ENCODE results near the gene HPSE2. TPM values are rescaled to one million over a fixed set of nuclear protein-coding genes. Genes with fewer than 3 reads are reported as not detected.

Gene HPSE2
- total and polyA plus RNA-seq, 2 of the 8 experiments (the other 6 are each of a cell fraction or from before 2014, with no cell fraction given) = 0.41 to 0.58 TPM

DNA sequence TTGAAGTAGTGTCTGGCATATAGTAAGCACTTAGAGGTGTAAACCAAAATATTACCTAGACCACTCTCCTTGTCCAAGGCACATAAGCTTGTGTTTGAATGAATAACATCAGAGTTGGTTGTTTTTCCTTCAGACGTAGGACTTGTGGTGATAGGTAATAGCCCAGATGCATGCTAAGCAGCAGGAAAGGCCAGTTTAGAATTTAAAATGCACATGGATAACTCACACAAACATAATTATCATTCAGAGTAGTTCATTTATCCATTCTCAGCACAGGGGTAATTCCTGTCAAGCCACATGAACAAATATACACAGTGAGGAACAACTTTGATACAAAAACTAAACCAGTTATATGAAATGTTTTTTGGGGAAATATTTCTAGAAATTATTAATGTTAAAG lies 607.9 kb downstream of the HPSE2 start:
- Histone ChIP-seq H3K56ac (replicated peaks; ENCODE audit: insufficient read length, low read depth, low read length) (no peak overlapping the region), H4K91ac (replicated peaks; ENCODE audit: insufficient read length, low read length) (no peak overlapping the region), H3K4ac (replicated peaks; ENCODE audit: insufficient read length, low read depth, low read length) (no peak overlapping the region), H2BK12ac (ENCODE audit: low read depth, low read length) (no peak overlapping the region), H3K79me2 (ENCODE audit: control insufficient read depth in 1 of 2, insufficient read depth in 2 of 2, low read length in 2 of 2) (no peaks in the 10 kb centered on the region), H2BK20ac (ENCODE audit: low read length) (no peak overlapping the region), H4K8ac (ENCODE audit: extremely low read depth, insufficient read depth, low read length) (no peak overlapping the region), H3K4me1 (replicated peaks in 1 of 4; ENCODE audit: control insufficient read depth in 3 of 4, insufficient read depth in 4 of 4, low read length in 3 of 4) (no peaks in the 10 kb centered on the region), H3K27ac (ENCODE audit: low read depth, low read length) (no peak overlapping the region), H2BK5ac (ENCODE audit: low read depth, low read length) (no peak overlapping the region), H3K9me3 (ENCODE audit: insufficient read depth in 2 of 2, low read depth in 1 of 2, low read length in 1 of 2) (no peaks in the 10 kb centered on the region), H3K4me2 (ENCODE audit: insufficient read depth in 1 of 2, low read depth in 2 of 2, low read length in 2 of 2) (no peak overlapping the region), H2AK5ac (ENCODE audit: low read depth, low read length) (no peak overlapping the region), H3K36me3 (ENCODE audit: control insufficient read depth in 2 of 4, insufficient read depth in 4 of 4, low read length in 3 of 4) (no peaks in the 10 kb centered on the region), H4K20me1 (replicated peaks in 1 of 2; ENCODE audit: control insufficient read depth in 1 of 2, insufficient read depth in 2 of 2, low read length in 2 of 2) (no peaks in the 10 kb centered on the region), H3K18ac (ENCODE audit: extremely low read depth, low read length) (no peak overlapping the region), H3K23ac (ENCODE audit: insufficient read length) (no peak overlapping the region), H3K27me3 (replicated peaks in 1 of 4; ENCODE audit: control insufficient read depth in 3 of 4, extremely low read depth in 1 of 4, insufficient read depth in 3 of 4, low read length in 3 of 4) (no peaks in the 10 kb centered on the region), H3K23me2 (ENCODE audit: low read depth, low read length) (no peaks in the 10 kb centered on the region), H3K4me3 (ENCODE audit: extremely low read depth in 1 of 4, insufficient read depth in 2 of 4, low read depth in 3 of 4, low read length in 4 of 4) (no peak overlapping the region), H2BK120ac (replicated peaks; ENCODE audit: low read depth, low read length) (no peak overlapping the region), H2BK15ac (ENCODE audit: low read length) (no peak overlapping the region), H3K79me1 (ENCODE audit: low read depth, low read length) (no peaks in the 10 kb centered on the region), H3K9ac (replicated peaks in 1 of 4; ENCODE audit: extremely low read depth in 1 of 4, low read depth in 3 of 4, low read length in 3 of 4) (no peak overlapping the region), H2AFZ (ENCODE audit: low read length) (no peak overlapping the region), H3K14ac (ENCODE audit: insufficient read length) (no peak overlapping the region), H4K5ac (ENCODE audit: insufficient read length, low read depth, low read length) (no peak overlapping the region)
- 88% methylated on average over 1 of the region's 1 CpG; no CpG with 5 or more reads in 1 of the 2 experiments for WGBS, 2 experiments (ENCODE audit: extremely low coverage in 1 of 2, insufficient coverage in 1 of 2, insufficient read length in 1 of 2, insufficient replicate concordance in 2 of 2, low coverage in 1 of 2, low lambda C conversion rate in 2 of 2, missing lambda C conversion rate in 1 of 2)
- TF ChIP-seq, protein P1, sequence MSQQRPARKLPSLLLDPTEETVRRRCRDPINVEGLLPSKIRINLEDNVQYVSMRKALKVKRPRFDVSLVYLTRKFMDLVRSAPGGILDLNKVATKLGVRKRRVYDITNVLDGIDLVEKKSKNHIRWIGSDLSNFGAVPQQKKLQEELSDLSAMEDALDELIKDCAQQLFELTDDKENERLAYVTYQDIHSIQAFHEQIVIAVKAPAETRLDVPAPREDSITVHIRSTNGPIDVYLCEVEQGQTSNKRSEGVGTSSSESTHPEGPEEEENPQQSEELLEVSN (IDR thresholded peaks at IDR 0.05) = no peak
- TF ChIP-seq EP300 (IDR thresholded peaks at IDR 0.05; ENCODE audit: borderline replicate concordance in 1 of 2, low read depth in 2 of 2, low read length in 2 of 2) (no peak), SP4 (IDR thresholded peaks at IDR 0.05; ENCODE audit: low read length) (no peak), SP2 (IDR thresholded peaks at IDR 0.05; ENCODE audit: low read length) (no peak), SAP30 (IDR thresholded peaks at IDR 0.05; ENCODE audit: insufficient read depth, insufficient replicate concordance, low read length) (no peak), ZNF274 (IDR thresholded peaks at IDR 0.05; ENCODE audit: borderline replicate concordance, extremely low read depth, low read length) (no peak), TCF12 (IDR thresholded peaks at IDR 0.05; ENCODE audit: low read depth, low read length) (no peak), RNF2 (IDR thresholded peaks at IDR 0.05; ENCODE audit: borderline replicate concordance, low read depth, low read length, missing control alignments, poor library complexity, severe bottlenecking) (no peak), SIRT6 (IDR thresholded peaks at IDR 0.05; ENCODE audit: low read length) (no peak), BRCA1 (IDR thresholded peaks at IDR 0.05; ENCODE audit: low read depth, low read length) (no peak), EZH2 (IDR thresholded peaks at IDR 0.05; ENCODE audit: low read depth, low read length, severe bottlenecking) (no peak), NRF1 (IDR thresholded peaks at IDR 0.05; ENCODE audit: low read depth, low read length) (no peak), TAF7 (optimal IDR thresholded peaks at IDR 0.05; ENCODE audit: borderline replicate concordance, low read depth, low read length) (no peak)
- TF ChIP-seq, protein P2, sequence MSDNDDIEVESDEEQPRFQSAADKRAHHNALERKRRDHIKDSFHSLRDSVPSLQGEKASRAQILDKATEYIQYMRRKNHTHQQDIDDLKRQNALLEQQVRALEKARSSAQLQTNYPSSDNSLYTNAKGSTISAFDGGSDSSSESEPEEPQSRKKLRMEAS (IDR thresholded peaks at IDR 0.05) = no peak
- FAIRE-seq (no peak), DNase-seq (ENCODE audit: low read depth in 1 of 2, low spot score in 2 of 2) (no peak)
- POLR2A ChIA-PET (ENCODE audit: partially characterized antibody) = no interaction called here
- CTCF ChIA-PET (ENCODE audit: partially characterized antibody) = no interaction called here

Data from H1 (cell line).